LNCAP (cell line): ENCODE data around the gene NTRK2.

Experiments
- TF ChIP-seq, protein P1 (sequence below): fragments of 450-650 bp; IDR thresholded peaks from 2 replicates; pipeline ENCODE4 v1.5.1; 2017; ENCODE audit warnings: mild to moderate bottlenecking

The NTRK2 gene

DNA sequence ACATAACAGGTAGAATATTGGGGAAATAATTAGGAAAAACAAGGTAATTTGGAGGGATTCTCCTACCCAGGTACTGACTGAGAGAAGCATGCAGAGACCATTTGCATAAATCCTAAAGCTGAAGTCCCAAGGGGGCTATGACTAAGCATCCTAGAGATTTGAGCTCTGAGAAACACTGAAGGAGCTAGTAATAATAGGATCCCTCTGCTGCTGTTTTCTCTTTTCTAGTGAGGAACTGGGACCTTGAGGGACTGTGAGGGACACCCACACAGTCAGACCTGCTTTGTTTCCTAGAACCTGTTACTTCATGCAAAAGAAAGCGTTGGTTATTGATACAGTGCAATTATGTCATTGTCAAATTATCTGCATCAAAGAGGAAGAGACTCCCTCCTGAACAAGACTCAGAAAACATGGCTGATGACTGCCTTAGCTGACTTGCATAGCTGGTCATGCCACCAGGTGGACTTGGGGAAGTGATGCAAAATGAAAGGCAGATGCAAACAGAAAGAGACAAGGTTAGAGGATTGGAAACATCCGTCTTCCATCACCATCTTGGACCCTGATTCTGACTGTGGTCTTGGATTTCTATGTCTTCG is 335.4 kb downstream of the NTRK2 start:
- TF ChIP-seq, protein P1, sequence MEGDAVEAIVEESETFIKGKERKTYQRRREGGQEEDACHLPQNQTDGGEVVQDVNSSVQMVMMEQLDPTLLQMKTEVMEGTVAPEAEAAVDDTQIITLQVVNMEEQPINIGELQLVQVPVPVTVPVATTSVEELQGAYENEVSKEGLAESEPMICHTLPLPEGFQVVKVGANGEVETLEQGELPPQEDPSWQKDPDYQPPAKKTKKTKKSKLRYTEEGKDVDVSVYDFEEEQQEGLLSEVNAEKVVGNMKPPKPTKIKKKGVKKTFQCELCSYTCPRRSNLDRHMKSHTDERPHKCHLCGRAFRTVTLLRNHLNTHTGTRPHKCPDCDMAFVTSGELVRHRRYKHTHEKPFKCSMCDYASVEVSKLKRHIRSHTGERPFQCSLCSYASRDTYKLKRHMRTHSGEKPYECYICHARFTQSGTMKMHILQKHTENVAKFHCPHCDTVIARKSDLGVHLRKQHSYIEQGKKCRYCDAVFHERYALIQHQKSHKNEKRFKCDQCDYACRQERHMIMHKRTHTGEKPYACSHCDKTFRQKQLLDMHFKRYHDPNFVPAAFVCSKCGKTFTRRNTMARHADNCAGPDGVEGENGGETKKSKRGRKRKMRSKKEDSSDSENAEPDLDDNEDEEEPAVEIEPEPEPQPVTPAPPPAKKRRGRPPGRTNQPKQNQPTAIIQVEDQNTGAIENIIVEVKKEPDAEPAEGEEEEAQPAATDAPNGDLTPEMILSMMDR: no peak

DNA sequence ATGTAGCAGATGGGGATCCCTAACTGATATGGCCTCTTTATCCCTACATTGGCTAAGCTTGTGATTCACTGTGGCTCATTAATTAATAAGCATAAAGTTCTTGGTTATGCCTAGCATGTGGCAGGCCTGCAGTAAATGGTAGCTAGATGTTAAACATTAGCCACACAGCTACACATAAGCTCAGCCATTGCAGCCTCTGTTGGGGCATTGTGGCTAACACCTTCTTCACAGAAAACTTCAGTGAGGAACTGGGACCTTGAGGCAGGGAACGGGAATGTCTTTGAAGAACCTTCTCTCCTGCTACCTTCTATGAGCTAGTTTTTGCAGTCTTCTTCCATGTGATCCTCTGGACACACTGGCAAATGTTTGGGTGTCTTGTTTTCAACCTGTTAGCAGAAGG is 338.2 kb downstream of the NTRK2 start:
- TF ChIP-seq, protein P1: no peak

DNA sequence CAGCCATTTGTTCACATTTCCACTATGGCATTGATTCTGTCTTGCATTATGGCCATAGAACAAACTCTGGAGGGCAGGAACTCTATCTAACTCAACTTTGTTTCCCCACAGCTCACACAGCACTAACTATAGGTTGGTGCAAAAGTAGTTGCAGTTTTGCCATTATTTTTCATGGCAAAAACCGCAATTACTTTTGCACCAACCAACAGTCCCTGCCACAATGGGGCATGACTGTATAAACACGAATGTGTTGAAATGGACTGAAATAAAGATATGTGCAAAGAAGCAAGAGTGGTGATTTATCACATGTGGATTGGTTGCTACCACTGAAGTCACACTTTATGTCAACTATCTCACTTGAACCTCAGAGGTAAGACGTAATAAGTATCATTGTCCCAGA is 338.7 kb downstream of the NTRK2 start:
- TF ChIP-seq, protein P1: no peak

DNA sequence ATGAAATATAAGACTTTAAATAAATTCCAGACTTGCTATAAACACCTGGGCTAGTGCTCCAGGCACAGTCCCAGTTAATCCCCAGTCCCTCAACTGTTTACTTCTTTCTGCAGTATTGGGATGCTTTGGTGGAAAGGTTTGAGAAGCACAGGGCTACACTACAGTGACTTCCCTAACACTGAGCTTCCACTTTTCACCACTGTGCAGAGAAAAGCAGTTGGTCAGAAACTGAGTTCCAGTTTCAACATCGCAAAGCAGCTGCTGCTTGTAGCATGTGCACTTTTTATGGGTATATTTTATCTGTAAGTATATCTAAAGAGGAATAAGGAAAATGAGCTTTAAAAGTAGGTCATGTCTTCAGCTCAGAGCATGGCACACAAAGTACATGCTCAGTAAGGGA is 339.7 kb downstream of the NTRK2 start:
- TF ChIP-seq, protein P1: no peak

DNA sequence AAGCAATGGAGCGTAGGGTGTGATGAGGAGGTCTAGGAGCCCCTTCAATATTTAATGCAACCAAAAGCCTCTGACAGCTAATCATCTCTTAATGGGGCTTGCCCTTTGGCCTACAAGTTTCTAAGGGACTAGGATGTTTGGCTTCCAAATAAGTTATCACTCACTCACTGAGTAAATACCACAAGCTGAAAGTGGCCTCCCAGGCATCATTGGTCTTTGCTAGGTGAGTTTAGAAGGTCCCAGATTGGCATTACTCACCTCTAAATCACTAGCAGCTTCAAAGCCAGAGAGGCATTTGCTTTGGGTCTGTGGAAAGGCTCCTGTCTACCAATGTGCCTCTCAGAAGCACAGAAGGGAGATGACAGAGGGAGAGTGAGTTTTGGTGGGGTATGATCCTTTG is 344.2 kb downstream of the NTRK2 start:
- TF ChIP-seq, protein P1: no peak

DNA sequence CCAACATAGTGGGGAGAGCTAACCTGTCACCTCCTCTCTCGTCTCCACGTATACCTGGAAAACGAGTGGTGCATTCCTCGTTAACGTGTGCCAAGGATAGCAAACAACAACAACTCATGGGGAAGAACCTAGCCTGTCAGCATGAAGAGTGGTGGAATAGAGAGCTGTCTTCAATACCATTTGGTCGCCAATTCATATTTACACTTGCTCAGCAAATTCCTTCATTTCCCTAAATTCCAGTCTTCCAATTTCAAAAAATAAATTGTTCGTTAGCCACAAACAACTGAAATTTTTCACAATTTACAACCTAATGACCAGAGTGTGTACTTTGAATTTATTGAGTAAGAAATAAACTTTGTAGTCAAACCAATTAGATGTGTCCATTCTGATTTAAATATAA is 344.8 kb downstream of the NTRK2 start:
- TF ChIP-seq, protein P1: no peak

DNA sequence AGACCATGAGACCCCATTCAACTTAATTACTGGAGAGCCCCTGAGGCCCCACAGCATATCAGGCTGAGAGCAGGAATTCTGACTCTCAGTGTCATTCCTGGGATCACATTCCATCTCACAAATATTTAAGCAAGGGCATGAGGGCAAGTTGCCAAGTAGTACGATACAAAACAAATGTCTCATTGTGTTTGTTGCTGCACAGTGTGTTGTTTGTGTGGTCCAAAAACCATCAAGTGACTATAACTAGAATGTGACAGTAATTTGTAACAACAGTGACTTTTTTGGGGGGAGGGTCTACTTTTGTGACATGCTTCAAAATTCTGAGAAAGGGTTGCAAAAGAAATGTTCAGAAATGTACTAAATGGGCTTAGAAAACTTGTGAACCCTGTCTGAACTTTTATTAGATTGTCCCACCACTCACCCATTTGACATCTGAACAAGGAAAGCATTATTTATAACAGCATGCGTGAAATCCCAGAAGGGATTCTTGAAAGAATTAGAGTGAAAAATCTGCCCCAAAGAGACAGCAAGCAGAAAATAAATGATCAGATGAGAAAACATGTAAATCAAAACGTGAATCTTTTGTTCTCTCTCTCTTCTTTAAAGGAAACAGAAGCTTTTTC is 347.0 kb downstream of the NTRK2 start:
- TF ChIP-seq, protein P1: no peak
